ENCODE data around the gene RABL6.
"Not testable (repeated sequence)": the region's sequence is repeated elsewhere in the genome, so short reads cannot be mapped to it uniquely, and the experiment has no call there.

DNA sequence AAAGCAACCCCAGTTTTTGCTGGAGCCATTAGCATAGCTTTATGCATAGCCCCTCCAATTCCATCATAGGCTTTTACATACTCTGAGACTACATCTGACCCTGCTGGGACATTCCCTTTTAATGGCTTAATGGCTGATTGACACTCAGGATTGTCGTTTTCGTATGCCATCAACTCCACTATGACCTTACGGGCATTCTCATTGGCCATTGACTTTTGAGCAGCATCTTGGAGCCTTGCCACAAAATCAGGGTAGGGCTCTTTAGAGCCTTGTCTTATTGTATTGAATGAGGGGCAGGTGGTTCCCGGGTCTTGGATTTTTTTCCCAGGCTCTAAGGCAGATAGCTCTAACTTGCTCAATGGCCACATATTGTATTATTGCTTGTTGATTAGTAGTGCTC is 20.8 kb upstream of the RABL6 start:
- TF ChIP-seq POLR2A (IDR thresholded peaks at IDR 0.05; ENCODE audit: low read length); GATA1 (IDR thresholded peaks at IDR 0.05; ENCODE audit: low read depth, low read length): not testable (repeated sequence)

Measured in erythroblast (primary cell).